Dendritic cell treated with granulocyte-macrophage colony-stimulating factor and Interleukin-4, amounts not matched to agents 40 ng/mL and 50 ng/mL, for 4 days (primary cell): ENCODE measurements around the gene FAM219B.
A peak's percentile ranks its signal among the peaks of the same experiment; 100 is the strongest.
"Not testable (repeated sequence)": the region's sequence is repeated elsewhere in the genome, so short reads cannot be mapped to it uniquely, and the experiment has no call there.

Experiments
- H3K27ac Mint-ChIP-seq: one replicate; pipeline ENCODE4 v1.8.0; 2022; ENCODE audit warnings: mild to moderate bottlenecking, mixed read lengths
- H3K27me3 Mint-ChIP-seq: one replicate; pipeline ENCODE4 v1.8.0; 2022; ENCODE audit warnings: mild to moderate bottlenecking, mixed read lengths
- H3K36me3 Mint-ChIP-seq: one replicate; pipeline ENCODE4 v1.8.0; 2022; ENCODE audit warnings: low read depth, mixed read lengths
- H3K4me1 Mint-ChIP-seq: one replicate; pipeline ENCODE4 v1.8.0; 2022; ENCODE audit warnings: low read depth, mixed read lengths
- H3K4me3 Mint-ChIP-seq: one replicate; pipeline ENCODE4 v1.8.0; 2022; ENCODE audit warnings: mild to moderate bottlenecking, moderate library complexity, mixed read lengths
- H3K9me3 Mint-ChIP-seq: one replicate; pipeline ENCODE4 v1.8.0; 2022; ENCODE audit warnings: mixed read lengths
- intact Hi-C: fragments of 100-400 bp; cut with micrococcal nuclease; formaldehyde crosslinking; loops from one replicate; pipeline ENCODE4 v1.15.0; 2022

The FAM219B gene

DNA sequence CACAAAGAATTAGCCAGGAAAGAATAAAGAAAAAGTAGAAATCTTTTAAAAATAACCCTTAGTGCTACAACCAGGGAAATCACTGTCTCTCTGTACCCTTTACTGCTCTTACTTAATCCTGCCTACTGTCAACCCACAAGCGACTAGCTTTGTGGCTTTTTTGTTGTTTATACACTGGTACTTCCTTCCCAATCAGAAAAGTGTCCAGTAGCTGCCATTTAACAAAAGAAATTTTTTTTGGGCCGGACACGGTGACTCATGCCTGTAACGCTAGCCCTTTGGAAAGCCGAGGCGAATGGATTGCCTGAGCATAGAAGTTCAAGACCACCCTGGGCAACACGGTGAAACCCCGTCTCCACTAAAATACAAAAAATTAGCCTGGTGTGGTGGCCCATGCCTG, 13.8 kb upstream of the FAM219B start:
- intact Hi-C loops, result no loop called here
- Mint-ChIP-seq H3K4me1 (no peaks in the 10 kb centered on the region), H3K9me3 (no peaks in the 10 kb centered on the region), H3K4me3 (no peak overlapping the region), H3K27ac (no peak overlapping the region), H3K27me3 (no peaks in the 10 kb centered on the region), H3K36me3 (peaks cover 97% of the 10 kb centered on the region)

- Mint-ChIP-seq H3K27ac (no peak overlapping the region), H3K4me1 (no peaks in the 10 kb centered on the region), H3K27me3 (no peaks in the 10 kb centered on the region), H3K9me3 (no peaks in the 10 kb centered on the region), H3K4me3 (no peak overlapping the region), H3K36me3 (peaks cover 97% of the 10 kb centered on the region)
- intact Hi-C loops, result no loop called here
These were observed 11.0 kb upstream of the FAM219B start for GRCh38 chr15:74917676-74918075.

DNA sequence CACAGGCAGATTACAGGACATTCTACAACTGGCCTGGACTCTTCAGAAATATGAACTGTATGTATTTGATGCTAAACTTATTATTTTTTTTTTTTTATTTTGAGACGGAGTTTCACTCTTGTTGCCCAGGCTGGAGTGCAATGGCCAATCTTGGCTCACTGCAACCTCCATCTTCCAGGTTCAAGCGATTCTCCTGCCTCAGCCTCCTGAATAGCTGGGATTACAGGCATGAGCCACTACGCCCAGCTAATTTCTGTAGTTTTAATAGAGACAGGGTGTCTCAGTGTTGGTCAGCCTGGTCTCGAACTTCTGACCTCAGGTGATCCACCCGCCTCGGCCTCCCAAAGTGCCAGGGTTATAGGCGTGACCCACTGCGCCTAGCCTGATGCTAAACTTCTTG, 7.1 kb upstream of the FAM219B start:
- H3K4me3 Mint-ChIP-seq, intact Hi-C loops, H3K27me3 Mint-ChIP-seq, H3K4me1 Mint-ChIP-seq, H3K27ac Mint-ChIP-seq, H3K9me3 Mint-ChIP-seq: not testable (repeated sequence)
- peaks cover 85% of the 10 kb centered on the region for H3K36me3 Mint-ChIP-seq

DNA sequence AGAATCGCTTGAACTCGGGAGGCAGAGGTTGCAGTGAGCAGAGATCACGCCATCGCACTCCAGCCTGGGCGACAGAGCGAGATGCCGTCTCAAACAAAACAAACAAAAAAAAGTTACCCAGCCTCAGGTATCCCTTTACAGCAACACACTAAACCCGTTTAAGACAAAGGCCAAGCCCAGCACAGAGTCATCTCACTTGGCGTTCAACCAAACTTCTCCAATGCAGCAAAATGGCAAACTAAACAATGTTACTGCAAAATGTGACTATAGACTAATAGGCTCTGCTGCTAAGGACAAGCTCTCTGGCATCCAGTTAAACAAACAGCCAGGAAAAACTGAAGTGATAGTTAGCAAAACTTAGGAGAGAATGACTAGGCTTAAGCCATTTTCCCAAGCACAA, 6.4 kb upstream of the FAM219B start:
- no peaks in the 10 kb centered on the region for H3K27me3 Mint-ChIP-seq
- no peak overlapping the region for H3K4me3 Mint-ChIP-seq
- H3K36me3 Mint-ChIP-seq, result peaks cover 78% of the 10 kb centered on the region
- intact Hi-C loops, result no loop called here
- H3K9me3 Mint-ChIP-seq, result no peaks in the 10 kb centered on the region
- H3K27ac Mint-ChIP-seq, result no peak overlapping the region
- H3K4me1 Mint-ChIP-seq, result no peaks in the 10 kb centered on the region

- intact Hi-C loops, result no loop called here
- no peaks in the 10 kb centered on the region for H3K27me3 Mint-ChIP-seq
- peaks cover 57% of the 10 kb centered on the region for H3K36me3 Mint-ChIP-seq
- no peak overlapping the region for H3K4me3 Mint-ChIP-seq
- no peak overlapping the region for H3K27ac Mint-ChIP-seq
- no peaks in the 10 kb centered on the region for H3K9me3 Mint-ChIP-seq
- H3K4me1 Mint-ChIP-seq, result peaks cover 32% of the 10 kb centered on the region
These were observed 2.0 kb upstream of the FAM219B start for GRCh38 chr15:74908635-74909034.

GRCh38 chr15:74907163-74907870, 666 bp upstream of the FAM219B start:
- no peaks in the 10 kb centered on the region for H3K27me3 Mint-ChIP-seq
- H3K4me1 Mint-ChIP-seq, result peaks cover 42% of the 10 kb centered on the region
- H3K36me3 Mint-ChIP-seq, result peaks cover 58% of the 10 kb centered on the region
- peak overlapping the region; percentile 87 for H3K27ac Mint-ChIP-seq
- H3K9me3 Mint-ChIP-seq, result no peaks in the 10 kb centered on the region
- peak overlapping the region; percentile 91 for H3K4me3 Mint-ChIP-seq
- intact Hi-C loops, result no loop called here

DNA sequence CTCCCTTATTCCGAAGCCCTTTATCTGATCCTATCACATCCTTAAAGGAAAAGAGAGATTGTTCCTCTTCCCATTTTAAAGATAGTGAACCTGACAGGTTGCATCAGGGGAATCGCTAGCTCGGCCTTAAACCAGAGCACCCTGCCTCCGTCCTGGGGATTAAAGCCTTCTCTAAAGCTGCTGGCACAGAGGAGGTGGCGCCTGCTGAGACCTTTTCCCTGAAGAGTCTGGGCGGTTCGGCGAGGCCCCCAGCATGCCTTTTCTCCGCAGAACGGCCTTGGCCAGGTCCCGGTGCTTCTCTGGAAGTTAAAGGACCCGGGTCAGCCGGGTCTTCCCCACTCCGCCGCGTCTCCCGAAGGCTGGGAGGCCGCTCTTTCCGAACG, 593 bp downstream of the FAM219B start:
- Mint-ChIP-seq H3K36me3 (peaks cover 52% of the 10 kb centered on the region), H3K4me3 (peak overlapping the region; percentile 91), H3K27me3 (no peaks in the 10 kb centered on the region), H3K9me3 (no peaks in the 10 kb centered on the region), H3K27ac (peak overlapping the region; percentile 87), H3K4me1 (peaks cover 53% of the 10 kb centered on the region)
- intact Hi-C loops, result loop anchor here (1.0 kb wide), 1 partner anchor 63 kb away; the partner anchor contains the start of gene ULK3

- peaks cover 59% of the 10 kb centered on the region for H3K4me1 Mint-ChIP-seq
- H3K4me3 Mint-ChIP-seq, result no peak overlapping the region
- peaks cover 59% of the 10 kb centered on the region for H3K36me3 Mint-ChIP-seq
- intact Hi-C loops, result loop anchor here (5.0 kb wide), 1 partner anchor 33 kb away; the partner anchor contains the start of gene COX5A
- no peak overlapping the region for H3K27ac Mint-ChIP-seq
- no peaks in the 10 kb centered on the region for H3K9me3 Mint-ChIP-seq
- no peaks in the 10 kb centered on the region for H3K27me3 Mint-ChIP-seq
These were observed 2.4 kb downstream of the FAM219B start for GRCh38 chr15:74904190-74904805.

- Mint-ChIP-seq H3K27ac (no peak overlapping the region), H3K36me3 (peaks cover 65% of the 10 kb centered on the region), H3K4me1 (peaks cover 59% of the 10 kb centered on the region), H3K9me3 (no peaks in the 10 kb centered on the region), H3K4me3 (no peak overlapping the region), H3K27me3 (no peaks in the 10 kb centered on the region)
- intact Hi-C loops, result loop anchor here (2.0 to 5.0 kb wide), 2 partner anchors 34 to 37 kb away; partner anchors contain the start of gene COX5A
These were observed 3.0 kb downstream of the FAM219B start for GRCh38 chr15:74903676-74904075.

GRCh38 chr15:74902295-74903075, 4.2 kb downstream of the FAM219B start:
- H3K4me3 Mint-ChIP-seq, result no peak overlapping the region
- H3K27ac Mint-ChIP-seq, result peak overlapping the region; percentile 45
- H3K27me3 Mint-ChIP-seq, result no peaks in the 10 kb centered on the region
- intact Hi-C loops, result loop anchor here (2.0 to 5.0 kb wide), 2 partner anchors 35 to 36 kb away; partner anchors contain the start of gene COX5A
- peaks cover 56% of the 10 kb centered on the region for H3K4me1 Mint-ChIP-seq
- no peaks in the 10 kb centered on the region for H3K9me3 Mint-ChIP-seq
- peaks cover 77% of the 10 kb centered on the region for H3K36me3 Mint-ChIP-seq

- Mint-ChIP-seq H3K9me3 (no peaks in the 10 kb centered on the region), H3K27ac (no peak overlapping the region), H3K4me1 (peaks cover 49% of the 10 kb centered on the region), H3K36me3 (peaks cover 80% of the 10 kb centered on the region), H3K4me3 (no peak overlapping the region), H3K27me3 (no peaks in the 10 kb centered on the region)
- intact Hi-C loops, result loop anchor here (2.0 to 5.0 kb wide), 3 partner anchors 35 to 59 kb away; partner anchors contain the start of genes COX5A and ULK3
These were observed 5.0 kb downstream of the FAM219B start for GRCh38 chr15:74901612-74902063.

DNA sequence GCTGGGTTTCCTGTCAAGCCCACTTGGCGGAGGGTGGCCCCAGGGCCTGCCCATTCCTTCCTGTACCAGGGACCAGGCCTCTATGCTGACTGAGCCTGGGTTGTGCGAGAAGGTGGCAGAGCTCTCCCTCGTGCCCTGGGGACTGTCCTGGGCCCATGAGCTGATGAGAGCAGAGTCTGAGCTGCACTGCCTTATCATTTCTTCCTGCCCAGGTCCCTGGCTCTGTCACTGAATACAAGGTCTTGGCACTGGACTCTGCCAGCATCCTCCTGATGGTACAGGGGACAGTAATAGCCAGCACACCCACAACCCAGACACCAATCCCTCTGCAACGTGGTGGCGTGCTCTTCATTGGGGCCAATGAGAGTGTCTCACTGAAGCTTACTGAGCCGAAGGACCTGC, 9.3 kb downstream of the FAM219B start:
- Mint-ChIP-seq H3K4me1 (peaks cover 23% of the 10 kb centered on the region), H3K27me3 (no peaks in the 10 kb centered on the region), H3K9me3 (no peaks in the 10 kb centered on the region), H3K4me3 (no peak overlapping the region), H3K36me3 (peaks cover 82% of the 10 kb centered on the region), H3K27ac (no peak overlapping the region)
- intact Hi-C loops, result no loop called here

DNA sequence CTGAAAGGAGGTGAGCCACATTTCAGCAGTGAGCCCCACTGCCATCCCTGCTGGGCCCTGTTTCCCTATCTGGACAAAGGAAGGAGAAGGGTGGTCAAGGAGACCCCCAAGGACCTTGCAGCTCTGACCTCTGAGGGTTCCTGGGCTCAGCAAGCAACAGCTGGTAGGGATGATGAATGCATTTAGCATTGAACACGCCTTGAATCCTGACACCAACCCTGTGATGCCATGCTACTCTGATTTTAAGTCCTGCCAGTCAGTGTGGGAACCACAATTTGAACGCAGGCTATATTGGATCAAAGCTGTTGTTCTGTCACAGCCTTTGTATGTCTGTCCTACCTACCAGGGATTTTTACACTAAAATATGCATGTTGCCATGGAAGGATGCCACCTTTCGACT, 10.3 kb downstream of the FAM219B start:
- Mint-ChIP-seq H3K27me3 (no peaks in the 10 kb centered on the region), H3K4me3 (no peak overlapping the region), H3K4me1 (peaks cover 20% of the 10 kb centered on the region), H3K36me3 (peaks cover 87% of the 10 kb centered on the region), H3K27ac (no peak overlapping the region), H3K9me3 (no peaks in the 10 kb centered on the region)
- intact Hi-C loops, result no loop called here

- H3K36me3 Mint-ChIP-seq, result peaks cover 86% of the 10 kb centered on the region
- H3K9me3 Mint-ChIP-seq, result no peaks in the 10 kb centered on the region
- H3K4me1 Mint-ChIP-seq, result peaks cover 24% of the 10 kb centered on the region
- no peaks in the 10 kb centered on the region for H3K27me3 Mint-ChIP-seq
- intact Hi-C loops, result no loop called here
- H3K27ac Mint-ChIP-seq, result no peak overlapping the region
- no peak overlapping the region for H3K4me3 Mint-ChIP-seq
These were observed 10.8 kb downstream of the FAM219B start for GRCh38 chr15:74895830-74896229.
